Ammon's horn (tissue), 1 donor: ENCODE data around the gene CALM1.
"Not testable (repeated sequence)": the region's sequence is repeated elsewhere in the genome, so short reads cannot be mapped to it uniquely, and the experiment has no call there.

Source experiments
- DNase-seq: peaks from one replicate; pipeline ENCODE4 v3.0.0-alpha.2; 2016; ENCODE audit warnings: low spot score

The CALM1 gene

DNA sequence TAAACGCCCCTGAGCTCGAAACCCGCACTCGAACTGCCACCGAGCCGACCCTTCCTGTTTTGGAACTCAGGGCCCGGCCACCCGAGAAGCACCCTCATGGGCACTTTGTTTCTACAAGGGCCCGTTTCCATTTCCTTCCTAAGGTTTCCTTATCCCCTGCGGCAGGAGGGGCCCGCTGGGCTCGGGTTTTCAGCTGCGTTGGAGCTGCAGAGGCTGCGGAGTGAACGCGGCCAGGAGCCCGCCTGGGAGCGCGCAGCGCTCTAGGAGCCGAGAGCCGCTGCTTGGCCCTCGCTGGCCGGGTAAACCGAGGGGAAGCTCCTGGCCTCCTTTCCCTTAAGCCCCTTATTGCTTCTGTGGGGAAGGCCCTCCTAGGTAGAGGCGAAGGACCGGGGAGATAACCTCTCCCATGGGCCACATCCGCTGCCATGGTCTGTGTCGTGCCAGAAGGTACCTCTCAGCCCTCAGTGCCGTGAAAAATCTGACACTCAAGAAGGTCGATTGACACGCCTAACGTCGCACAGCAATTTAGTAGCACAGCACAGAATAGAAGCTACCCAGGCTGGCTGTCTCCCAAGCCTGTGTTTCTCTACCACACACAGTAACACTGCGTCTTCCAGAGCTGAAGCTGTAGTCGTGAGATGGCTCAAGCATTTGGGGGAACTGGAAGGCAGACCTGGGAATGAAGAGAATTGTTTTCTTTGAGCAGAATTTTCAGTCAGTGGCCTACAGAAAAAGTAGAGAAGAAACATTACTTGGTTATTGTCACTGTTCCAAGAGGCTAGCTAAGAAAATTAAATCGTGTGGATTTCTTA lies 12.9 kb upstream of the CALM1 start:
- peak; percentile 77 for DNase-seq

DNA sequence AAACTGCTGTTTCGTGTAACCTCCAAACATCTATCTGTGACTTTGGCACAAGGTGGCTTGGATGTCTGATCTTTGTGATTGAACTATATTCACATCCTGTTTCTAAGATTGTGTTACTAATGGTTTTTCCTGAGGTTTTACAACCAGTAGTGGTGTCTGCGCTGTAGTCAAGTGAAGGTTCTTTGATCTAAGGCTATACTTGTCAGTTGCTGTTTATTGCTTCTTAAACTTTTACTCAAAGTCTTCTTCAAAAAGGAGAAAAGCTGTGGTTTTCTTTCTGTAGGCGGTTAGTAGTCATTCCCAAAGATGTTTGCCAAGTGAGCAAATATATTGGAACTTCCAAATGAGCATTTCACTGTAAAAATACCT lies 12.3 kb upstream of the CALM1 start:
- DNase-seq: no peak

DNA sequence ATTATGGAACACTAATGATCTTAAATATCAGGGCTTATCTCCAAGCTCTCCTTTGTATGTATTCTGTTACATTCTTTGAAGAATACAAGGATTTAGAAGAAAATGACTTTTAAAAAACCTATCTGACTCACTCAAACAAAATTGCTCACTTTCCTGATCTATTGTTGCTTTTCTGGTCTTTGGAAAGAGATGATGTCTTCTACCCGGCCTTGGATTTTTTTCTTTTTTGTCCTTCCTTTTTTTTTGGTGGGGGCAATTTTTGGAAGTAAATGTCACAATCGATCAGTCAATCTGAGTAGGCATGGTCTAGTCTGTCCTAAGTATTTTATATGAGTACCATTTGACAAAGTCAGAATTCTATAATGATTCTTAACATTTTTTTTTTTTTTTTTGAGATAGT lies 10.5 kb upstream of the CALM1 start:
- no peak for DNase-seq

DNA sequence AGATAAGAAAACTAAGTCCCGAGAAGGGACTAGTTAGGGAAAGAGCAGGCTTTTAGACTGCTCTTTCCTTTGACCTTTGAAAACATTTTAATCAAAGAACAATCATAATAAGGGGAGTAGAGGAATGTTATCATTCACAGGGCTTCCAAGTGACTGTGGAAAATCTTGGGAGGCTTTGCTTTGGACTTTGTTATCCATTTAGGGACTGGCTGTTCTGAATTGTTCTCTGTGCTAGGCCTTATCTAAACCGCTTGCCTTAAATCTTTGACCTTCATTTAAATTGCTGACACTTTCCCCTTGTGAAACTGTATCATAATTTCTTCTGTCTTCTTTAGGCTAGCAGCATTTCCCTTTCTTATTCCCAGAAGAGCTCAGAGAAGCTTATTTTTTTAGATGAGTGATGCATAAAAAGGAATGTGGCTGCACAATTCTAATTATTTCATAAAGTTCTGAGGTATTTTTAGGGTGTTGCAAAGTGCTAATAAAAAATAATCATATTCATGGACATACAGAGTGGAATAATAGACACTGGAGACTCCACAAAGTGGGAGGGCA lies 9.5 kb upstream of the CALM1 start:
- no peak for DNase-seq

DNA sequence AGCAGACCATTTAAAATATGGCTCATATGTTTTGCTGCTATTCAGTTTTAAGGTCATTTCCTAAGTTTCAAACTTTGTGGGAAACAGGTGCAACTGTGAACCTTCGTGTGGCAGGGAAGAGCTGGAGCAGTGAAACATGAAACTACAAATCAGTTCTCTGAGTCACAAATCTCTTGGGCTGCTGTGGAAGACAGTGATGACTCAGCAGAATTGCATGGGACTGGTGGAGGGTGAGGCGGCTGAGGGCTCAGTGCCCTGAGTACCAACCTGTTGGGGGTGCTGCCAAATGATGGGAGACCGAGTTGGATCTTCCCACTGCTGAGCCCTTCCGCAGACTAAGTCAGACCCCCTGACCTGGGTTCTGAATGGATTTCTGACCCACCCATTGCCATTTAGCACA lies 8.4 kb upstream of the CALM1 start:
- DNase-seq: no peak

DNA sequence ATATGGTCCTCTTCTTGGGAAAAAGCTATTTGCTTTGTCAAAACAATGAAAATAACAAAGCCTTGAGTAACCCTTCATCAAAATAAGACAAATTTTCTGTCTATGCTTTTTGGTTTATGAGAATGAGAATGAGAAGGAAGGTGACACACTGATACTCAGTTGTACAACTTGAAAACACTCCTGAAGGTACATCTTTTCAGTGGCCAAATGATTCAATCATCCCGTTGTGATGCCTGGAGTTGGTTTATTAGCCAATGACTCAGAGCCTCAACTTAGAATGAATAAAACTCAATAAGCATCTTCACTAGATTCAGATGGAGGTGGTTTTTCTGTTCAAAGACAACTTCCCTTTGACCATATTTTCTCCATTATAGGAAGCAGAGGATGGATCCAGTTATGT lies 7.8 kb upstream of the CALM1 start:
- DNase-seq: no peak

DNA sequence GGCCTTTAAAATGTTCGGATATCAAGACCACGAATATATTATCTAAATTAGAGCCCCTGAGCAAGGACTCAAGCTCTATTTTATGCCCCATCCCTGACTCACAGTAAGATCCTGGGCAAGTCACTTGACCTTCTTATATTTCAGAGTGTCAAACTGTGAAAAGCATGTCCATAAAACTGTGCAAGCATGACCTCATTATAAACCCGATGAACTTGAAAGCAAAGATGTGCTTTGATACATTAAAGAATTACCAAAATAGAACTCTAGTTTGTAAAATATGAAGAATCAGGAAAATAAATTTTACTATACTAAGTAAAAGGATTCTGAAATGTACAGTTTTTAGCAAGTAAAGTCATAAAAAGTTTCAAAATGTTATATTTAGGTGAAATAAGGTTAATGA lies 2.9 kb upstream of the CALM1 start:
- no peak for DNase-seq

DNA sequence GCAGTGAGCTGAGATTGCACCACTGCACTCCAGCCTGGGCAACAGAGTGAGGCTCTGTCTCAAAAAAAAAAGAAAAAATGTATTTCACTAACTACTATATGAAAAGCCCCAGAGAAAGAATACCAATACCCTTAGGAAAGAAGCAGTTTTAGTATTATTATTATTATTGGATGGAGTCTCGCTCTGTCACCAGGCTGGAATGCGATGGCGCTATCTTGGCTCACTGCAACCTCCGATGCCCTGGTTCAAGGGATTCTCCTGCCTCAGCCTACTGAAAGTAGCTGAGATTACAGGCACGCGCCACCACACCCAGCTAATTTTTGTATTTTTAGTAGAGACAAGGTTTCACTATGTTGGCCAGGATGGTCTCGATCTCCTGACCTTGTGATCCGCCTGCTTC lies 2.0 kb upstream of the CALM1 start:
- not testable (repeated sequence) for DNase-seq

DNA sequence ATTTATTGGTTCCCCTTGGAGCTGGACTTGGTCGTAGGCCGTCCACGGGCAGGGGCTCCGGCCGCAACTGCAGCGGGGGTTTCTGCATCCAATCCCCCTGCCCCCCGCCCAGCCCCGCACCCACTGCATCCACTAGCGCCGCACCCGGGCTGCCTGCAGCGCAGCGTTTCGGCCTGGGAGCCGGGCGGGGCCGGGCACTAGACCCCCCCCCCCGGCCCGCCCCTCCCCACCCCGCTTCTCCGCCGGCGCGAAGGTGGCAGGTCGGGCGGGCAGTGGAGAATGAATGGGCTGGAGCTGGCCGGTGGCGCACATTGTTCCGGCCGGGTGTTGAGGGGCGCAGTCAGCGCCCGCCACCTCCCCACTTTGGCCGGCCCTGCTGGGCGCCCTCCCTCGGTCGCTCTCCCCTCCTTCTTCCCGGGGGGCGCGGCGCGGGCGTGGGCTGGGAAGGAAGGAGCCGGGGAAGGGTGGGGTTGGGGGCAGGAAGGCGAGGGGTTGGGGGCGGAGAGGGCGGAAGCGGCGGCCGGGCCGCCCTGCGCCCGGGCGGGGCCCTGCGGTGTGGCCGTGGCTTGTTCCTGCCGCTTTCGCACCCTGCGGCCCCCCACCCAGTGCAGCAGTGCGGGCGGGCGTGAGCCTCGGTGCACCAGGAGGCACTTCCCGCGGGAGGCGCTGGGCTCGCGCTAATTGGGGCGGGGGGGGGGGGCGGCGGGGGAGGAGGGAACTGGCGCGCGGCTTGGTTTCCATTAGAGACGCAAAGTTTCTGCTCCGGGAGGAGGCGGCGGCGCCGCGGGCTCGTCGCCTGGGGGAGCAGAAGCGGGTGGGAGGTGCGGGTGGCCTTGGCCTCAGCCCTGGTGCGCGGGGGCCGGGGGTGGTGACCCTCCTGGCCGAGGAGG lies 841 bp downstream of the CALM1 start:
- peak; percentile 60 for DNase-seq

DNA sequence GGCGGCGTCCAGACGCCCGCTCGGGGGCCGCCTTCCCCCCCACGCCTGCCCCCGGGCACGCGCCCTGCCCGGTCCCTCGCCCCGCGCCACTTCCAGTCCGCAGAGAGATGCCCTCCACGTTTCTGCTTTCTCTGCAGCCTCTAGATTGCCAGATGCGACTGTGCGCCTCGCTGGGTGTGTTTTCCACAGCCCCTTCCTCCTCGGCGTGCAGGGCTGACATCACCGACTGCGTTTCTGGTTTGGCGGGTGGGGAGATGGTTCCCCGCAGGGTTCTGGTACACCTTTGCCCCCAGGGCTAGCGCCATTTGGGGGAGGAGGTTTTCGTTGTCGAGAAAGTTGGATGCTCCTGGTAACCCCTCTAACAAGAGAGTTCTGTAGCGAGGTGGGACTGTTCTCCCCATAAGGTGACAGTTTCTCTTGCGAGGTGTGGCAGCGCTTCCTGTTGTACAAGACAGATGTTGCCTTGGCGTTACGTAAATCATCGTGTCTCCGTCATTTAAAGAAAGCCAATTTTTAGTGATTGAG lies 1.5 kb downstream of the CALM1 start:
- no peak for DNase-seq

DNA sequence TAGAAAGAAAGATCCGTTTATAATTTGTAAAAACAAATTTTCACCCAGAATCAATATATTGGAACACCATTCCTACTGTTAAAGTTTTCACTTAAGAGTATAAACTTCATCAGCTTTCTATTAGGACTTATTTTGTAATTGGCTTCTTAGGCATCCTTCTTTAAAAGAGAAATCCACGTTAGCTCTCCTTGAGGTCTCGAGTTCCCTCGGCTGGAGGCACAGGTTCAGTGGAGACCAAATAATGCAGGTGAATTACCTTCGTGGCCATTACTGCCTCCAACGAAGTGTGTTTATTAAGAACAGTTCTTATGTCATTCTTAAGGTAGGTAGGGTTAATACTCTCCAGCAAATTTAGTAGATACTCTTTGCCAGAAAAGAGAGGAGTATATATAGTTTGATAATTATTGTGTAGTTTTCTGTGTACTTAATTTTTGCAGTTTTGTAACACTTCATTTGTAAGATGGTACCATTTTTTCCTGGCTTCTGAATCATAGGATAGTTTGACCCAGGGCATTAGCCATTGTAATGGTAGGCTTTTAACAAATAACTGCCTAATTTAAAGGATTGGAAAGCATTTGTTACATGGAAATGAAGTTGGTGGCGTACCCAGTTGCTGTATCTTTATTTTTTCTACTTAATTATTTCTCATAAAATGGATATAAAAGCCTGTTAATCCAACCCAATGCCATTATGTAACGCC lies 2.2 kb downstream of the CALM1 start:
- DNase-seq: no peak

DNA sequence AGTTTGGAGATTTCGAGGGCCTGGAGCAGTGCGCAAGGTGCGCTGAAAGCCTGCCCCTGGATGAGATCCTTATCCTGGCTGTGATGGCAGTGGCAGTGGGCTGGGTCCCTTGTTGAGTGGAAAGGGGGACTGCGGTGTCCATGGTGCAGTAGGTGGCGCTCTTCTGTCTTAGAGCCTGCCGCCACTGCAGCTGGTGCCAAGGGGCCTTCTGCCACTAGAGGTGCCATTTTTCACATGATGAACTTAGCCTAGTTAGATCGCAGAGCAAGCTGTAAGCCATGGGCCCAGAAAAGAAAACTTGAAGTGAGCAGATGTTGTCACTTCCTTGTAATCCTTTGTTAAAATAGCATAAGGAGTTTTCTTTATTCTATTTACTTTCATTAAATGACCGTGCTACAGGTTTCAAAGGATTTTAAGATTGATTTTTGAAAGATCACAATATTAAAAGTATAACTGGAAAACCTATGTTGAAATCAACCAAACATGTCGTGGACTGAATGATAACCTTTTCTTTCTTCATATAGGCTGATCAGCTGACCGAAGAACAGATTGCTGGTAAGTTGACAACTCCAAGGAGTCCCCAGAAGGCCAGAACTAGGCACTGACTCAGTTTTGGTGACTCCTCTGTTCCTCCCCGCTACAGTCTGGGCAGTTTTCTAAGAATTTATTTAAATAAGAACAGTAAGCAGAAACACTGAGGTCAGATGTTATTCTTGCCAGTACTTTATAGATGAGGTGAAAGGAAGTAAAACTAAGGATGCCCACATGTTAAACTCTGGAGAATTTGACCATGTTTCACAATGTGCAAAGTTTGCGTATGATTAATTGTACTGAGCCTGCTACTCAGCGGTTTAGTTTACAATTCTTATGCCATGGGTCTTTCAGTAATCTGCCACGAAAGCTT lies 3.0 kb downstream of the CALM1 start:
- DNase-seq: peak; percentile 98

DNA sequence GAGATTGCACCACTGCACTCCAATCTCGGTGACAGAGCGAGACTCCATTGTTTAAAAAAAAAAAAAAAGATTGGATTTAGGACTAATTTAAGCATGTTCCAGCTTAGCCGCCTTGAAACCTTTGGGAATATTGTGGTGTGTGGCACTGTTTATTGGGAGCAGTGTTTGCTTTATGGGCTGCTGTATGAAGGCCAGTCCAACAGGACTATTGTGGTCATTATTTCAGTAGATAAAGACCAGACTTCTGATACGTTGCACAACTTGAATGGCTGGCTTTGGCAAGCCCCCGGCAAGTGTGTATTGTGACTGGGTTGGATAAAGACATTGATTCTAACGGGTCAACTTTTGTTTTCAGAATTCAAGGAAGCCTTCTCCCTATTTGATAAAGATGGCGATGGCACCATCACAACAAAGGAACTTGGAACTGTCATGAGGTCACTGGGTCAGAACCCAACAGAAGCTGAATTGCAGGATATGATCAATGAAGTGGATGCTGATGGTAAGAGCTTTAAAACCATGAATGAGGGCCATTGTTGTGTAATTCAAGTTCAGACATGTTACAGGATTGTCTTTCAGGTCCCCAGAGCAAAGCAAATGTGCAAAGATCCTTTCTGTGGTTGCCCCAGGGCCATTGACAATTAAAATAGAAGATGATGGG lies 4.2 kb downstream of the CALM1 start:
- DNase-seq: no peak

DNA sequence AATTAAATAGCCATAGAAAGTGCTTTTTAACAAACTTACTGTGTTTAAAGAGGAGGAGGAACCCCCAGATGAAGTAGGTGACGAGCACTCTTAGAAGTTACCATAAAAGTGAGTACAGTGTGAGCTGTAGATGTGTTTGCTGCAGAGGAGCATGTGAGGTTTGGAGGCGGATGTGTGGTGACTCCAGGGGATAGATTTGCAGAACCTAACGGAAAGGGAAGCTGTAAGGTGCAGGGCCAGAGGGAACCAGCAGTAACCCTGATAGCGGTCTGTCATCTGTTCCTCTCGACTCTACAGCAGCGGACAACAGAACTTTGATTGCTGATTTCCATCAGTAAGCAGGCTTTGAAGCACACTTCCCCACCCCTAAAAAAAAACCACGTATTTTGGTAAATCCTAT lies 5.2 kb downstream of the CALM1 start:
- no peak for DNase-seq

DNA sequence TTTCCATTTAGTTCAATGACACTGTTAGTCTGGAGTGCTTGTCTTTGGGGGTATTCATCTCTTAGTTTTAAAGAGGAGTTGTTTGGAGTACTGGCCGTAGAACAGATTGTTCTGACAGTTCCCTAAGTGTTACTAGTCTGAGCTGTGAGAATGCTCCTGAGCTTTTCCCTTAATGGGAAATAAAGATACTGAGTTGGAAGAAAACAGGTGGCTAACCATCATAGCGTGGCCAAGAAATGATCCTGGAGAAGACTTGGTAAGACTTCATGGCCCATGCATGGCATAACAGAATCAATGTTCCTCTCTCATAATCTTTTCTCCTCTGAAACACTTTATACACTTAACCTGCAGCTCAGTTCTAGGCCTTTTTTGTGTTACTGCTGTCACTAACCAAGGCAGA lies 6.2 kb downstream of the CALM1 start:
- DNase-seq: no peak

DNA sequence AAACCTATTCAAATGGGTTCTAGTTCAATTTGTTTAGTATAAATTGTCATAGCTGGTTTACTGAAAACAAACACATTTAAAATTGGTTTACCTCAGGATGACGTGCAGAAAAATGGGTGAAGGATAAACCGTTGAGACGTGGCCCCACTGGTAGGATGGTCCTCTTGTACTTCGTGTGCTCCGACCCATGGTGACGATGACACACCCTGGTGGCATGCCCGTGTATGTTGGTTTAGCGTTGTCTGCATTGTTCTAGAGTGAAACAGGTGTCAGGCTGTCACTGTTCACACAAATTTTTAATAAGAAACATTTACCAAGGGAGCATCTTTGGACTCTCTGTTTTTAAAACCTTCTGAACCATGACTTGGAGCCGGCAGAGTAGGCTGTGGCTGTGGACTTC lies 8.3 kb downstream of the CALM1 start:
- no peak for DNase-seq

DNA sequence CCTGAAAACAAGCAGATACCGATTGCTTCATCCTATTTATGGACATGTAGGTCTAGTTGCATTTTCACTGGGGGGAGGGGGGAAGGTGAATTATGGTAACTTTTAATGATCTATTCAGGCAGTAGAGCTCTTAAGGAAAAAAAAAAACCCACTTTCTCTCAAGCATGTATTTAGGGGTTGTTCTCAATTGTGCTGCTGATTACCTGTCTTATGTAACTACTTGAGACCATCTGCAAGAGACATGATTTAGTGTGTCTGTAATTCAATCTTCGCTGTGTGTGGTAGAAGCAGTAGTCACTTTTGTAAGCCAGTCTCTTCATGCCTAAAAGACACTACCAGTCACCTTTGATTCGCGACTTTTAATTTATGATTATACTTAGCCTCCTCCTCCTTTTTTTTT lies 8.9 kb downstream of the CALM1 start:
- DNase-seq: no peak

DNA sequence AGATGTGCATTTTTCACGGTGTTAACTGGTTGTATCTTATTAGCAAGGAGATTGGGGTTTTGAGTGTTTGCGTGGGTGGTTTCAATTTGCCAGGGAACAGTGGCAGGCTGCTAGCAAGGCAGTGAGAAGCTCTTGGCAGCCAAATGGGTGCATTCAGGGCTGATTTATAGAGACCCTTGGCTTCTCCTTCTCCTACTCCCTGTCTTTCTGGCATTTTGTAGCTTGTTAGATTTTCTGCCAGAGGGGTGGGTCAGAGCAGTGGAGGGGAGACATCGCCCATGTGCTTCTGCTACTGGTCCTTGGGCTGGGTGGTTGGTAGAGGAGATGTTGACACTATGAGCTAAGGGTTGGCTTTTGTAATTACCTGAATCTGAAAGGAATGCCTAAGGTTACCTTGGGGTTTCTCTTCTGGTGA lies 9.6 kb downstream of the CALM1 start:
- peak; percentile 59 for DNase-seq

DNA sequence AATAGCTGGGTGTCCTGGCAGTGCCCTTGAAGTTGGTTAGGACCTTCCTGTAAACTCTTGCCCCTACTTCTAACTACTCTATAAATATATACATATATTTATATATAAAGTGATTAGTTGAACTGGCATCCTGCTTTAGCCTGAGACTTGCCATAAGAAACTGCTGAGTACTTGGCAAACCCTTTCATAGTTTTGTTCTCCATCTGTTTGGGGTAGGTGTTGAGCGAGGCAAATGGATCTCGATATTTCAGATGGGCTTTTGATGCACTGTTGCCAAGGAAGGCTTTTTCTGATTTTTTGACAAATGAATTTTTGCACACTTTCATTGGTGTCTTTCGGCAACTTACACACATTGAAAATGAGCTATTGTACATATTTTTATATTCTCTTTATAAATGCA lies 10.4 kb downstream of the CALM1 start:
- no peak for DNase-seq

DNA sequence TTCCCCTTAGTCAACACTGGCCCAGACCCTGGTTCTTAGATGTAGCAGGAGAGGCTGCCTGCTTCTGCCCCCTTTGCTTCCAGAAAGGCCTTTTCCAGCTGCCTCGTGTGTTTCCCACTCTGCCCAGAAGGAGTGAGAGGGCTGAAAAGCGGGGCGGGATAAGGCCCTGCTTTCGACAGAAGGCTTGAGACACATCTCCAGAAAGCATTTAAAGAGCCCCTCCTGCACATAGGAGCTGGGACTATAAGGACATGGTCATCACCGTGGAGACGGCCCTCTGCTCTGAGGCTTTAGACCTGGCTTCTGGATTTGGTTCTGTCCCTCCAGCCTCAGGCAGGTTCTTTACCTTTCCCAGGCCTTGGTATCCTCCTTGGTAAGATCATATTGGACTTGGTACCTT lies 11.9 kb downstream of the CALM1 start:
- DNase-seq: no peak
